ENCODE measurements around the gene MAEA.

The MAEA gene

DNA sequence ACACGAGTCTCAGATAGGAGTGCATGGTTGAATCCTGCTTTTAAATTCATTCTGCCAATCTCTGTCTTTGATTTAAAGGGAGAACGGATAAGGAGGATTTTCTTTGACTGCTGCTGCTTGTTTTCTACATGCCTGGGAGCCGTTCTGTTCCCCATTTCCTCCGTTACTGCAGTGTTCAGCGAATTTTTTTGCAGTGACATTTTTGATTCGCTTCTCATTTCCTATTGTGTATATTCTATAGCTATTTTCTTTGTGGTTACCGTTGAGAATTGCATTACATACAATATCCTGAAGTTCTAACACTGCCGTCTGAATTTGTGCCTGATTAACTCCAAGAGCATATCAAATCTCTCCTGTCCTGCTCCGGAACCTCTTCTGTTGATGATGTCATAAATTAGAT is 14.8 kb upstream of the MAEA start:
- Mint-ChIP-seq H3K9me3 (no peaks in the 10 kb centered on the region), H3K27ac (ENCODE audit: low read depth) (no peak overlapping the region), H3K4me1 (no peaks in the 10 kb centered on the region), H3K27me3 (no peaks in the 10 kb centered on the region), H3K36me3 (ENCODE audit: insufficient read depth) (peaks cover 2% of the 10 kb centered on the region), H3K4me3 (no peak overlapping the region)
- DNase-seq (ENCODE audit: low spot score in 2 of 2) (no peak), ATAC-seq (replicated peaks; ENCODE audit: extremely low read depth, poor library complexity, severe bottlenecking) (no peak)

DNA sequence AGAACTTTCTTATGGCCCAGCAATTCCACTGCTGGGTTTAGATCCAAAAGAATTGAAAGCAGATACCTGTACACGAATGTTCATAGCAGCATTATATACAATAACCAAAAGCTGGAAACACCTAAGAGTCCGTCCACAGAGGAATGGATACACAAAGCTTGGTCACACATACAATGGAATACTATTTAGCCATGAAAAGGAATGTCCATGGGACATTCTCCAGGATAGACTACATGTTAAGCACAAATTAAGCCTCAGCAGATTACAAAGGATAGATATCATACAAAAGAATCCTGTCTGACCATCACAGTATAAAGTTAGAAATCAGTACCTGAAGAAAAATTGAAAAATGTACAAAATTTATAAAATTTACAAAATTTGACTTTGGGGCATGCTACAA is 12.7 kb upstream of the MAEA start:
- H3K27me3 Mint-ChIP-seq: peaks cover 9% of the 10 kb centered on the region
- H3K27ac Mint-ChIP-seq (ENCODE audit: low read depth): no peak overlapping the region
- H3K9me3 Mint-ChIP-seq: no peaks in the 10 kb centered on the region
- DNase-seq (ENCODE audit: low spot score in 2 of 2) (no peak), ATAC-seq (replicated peaks; ENCODE audit: extremely low read depth, poor library complexity, severe bottlenecking) (no peak)
- H3K4me3 Mint-ChIP-seq: no peak overlapping the region
- no peaks in the 10 kb centered on the region for H3K4me1 Mint-ChIP-seq
- peaks cover 2% of the 10 kb centered on the region for H3K36me3 Mint-ChIP-seq (ENCODE audit: insufficient read depth)

DNA sequence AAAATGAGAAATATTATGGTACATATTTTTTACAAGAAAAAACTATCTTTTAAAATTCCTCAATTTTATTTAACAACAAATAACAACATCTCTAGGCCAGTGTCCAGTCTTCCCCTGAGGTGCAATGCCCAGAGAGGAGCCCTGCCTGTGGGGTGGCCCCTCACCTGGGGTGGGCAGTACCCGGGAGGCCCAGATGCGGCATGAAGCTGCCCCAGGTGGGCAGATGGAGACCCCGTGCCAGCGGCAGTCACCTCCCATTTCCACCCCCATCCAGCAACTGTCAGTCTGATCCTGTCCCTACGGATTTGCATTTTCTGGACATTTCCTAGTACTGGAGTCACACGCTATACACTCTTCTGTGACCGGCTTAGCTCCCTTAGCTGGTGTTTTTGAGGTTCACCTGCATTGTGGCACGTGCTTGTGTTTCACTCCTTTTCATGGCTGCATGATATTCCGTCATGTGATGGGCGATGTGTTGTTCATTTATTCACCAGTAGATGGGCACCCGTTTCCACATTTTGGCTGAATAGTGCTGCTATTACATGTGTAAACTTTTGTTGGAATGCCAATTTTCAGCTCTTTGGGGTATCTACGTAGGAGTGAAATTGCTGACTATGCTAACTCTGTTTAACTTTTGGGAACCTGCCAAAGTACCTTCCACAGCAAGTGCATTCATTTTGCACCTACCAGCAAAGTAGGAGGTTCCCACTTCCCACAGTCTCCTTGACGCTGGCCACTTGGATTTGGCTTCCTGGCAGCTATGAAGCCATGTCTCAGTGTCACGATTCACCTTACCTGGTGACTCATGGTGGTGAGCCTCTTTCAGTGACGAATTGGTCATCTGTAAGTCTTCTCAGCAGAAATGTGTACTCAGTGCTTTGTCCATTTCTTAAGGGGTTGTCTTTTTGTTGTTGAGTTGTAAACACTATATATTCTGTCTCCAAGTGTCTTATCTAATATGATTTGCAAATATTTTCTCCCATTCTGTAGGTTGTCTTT is 11.7 kb upstream of the MAEA start:
- DNase-seq (ENCODE audit: low spot score in 2 of 2) (no peak), ATAC-seq (replicated peaks; ENCODE audit: extremely low read depth, poor library complexity, severe bottlenecking) (no peak)
- Mint-ChIP-seq H3K36me3 (ENCODE audit: insufficient read depth) (peaks cover 4% of the 10 kb centered on the region), H3K4me1 (no peaks in the 10 kb centered on the region), H3K27ac (ENCODE audit: low read depth) (no peak overlapping the region), H3K27me3 (peaks cover 9% of the 10 kb centered on the region), H3K4me3 (no peak overlapping the region), H3K9me3 (no peaks in the 10 kb centered on the region)

DNA sequence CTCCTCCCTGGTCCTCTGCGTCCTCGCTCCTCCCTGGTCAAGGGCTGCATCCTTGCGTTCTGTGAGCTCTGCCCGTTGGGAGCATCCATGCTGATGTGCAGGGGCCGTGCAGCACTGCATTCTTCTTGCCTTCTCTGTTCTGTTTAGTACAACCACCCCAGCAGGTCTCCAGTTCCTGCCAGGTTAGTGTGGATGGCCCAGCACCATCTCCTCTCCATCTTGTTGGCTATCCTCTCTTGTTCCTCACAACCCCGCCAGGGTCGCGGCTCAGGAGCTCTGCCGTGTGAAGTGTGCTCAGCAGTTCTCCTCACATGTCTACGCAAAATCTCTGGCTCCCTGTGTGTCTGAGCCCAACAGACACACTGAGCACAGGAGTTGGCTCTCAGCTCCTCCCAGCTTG is 10.4 kb upstream of the MAEA start:
- Mint-ChIP-seq H3K27me3 (peaks cover 9% of the 10 kb centered on the region), H3K36me3 (ENCODE audit: insufficient read depth) (peaks cover 4% of the 10 kb centered on the region), H3K9me3 (no peaks in the 10 kb centered on the region), H3K4me1 (no peaks in the 10 kb centered on the region), H3K27ac (ENCODE audit: low read depth) (no peak overlapping the region), H3K4me3 (no peak overlapping the region)
- ATAC-seq (replicated peaks; ENCODE audit: extremely low read depth, poor library complexity, severe bottlenecking) (no peak), DNase-seq (ENCODE audit: low spot score in 2 of 2) (no peak)

DNA sequence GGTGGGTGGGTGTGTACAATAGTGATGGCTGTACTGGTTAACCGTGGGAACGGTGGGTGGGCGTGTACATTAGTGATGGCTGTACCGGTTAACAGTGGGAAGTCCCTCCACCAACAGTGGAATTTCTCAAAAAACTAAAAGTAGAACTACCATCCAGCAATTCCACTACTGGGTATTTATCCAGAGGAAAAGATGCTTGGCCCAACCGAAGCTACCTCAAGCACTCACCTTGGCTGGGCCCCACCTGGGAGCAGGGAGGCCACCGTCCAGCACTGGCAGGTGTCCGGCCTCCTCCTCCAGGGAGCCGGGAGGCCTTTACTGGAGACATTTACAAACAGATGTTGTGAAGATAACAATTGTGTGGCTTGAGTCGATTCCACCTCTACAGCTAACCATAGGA is 6.0 kb upstream of the MAEA start:
- no peak overlapping the region for H3K4me3 Mint-ChIP-seq
- no peak for DNase-seq (ENCODE audit: low spot score in 2 of 2)
- peaks cover 5% of the 10 kb centered on the region for H3K9me3 Mint-ChIP-seq
- peaks cover 2% of the 10 kb centered on the region for H3K36me3 Mint-ChIP-seq (ENCODE audit: insufficient read depth)
- H3K27ac Mint-ChIP-seq (ENCODE audit: low read depth): no peak overlapping the region
- peaks cover 9% of the 10 kb centered on the region for H3K27me3 Mint-ChIP-seq
- no peaks in the 10 kb centered on the region for H3K4me1 Mint-ChIP-seq
- no peak for ATAC-seq (replicated peaks; ENCODE audit: extremely low read depth, poor library complexity, severe bottlenecking)

DNA sequence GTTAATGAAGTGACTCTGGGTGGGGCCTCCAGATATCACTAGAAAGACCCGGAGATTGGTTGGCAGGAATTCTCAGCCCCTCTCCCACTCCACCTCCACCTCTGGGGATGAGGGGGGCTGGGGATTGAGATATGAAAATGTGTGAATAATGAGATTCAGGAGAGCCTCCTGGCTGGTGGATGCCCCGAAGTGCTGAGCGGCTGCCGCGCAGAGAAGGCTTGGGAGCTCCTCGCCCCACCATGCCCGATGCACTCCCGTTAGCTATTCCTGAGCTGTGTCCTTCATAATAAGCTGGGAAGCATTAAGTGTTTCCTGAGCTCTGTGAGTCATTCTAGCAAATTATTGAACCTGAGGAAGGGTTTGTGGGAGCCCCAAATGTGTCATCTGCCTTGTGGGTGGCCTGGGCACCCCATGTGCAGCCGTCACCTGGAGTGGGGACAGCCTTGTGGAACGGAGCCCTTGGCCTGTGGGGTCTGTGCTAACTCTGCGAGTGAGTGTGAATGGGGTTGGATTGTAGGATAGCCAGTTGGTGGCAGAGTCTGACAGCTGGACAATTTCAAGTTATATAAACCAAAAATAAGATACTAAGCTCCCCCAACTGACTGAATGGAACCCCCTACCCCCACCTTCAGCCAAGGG is 4.4 kb upstream of the MAEA start:
- DNase-seq (ENCODE audit: low spot score in 2 of 2): no peak
- ATAC-seq (replicated peaks; ENCODE audit: extremely low read depth, poor library complexity, severe bottlenecking): no peak
- Mint-ChIP-seq H3K27ac (ENCODE audit: low read depth) (no peak overlapping the region), H3K9me3 (peaks cover 5% of the 10 kb centered on the region), H3K4me3 (no peak overlapping the region), H3K27me3 (peaks cover 8% of the 10 kb centered on the region), H3K36me3 (ENCODE audit: insufficient read depth) (peaks cover 6% of the 10 kb centered on the region), H3K4me1 (peaks cover 1% of the 10 kb centered on the region)

DNA sequence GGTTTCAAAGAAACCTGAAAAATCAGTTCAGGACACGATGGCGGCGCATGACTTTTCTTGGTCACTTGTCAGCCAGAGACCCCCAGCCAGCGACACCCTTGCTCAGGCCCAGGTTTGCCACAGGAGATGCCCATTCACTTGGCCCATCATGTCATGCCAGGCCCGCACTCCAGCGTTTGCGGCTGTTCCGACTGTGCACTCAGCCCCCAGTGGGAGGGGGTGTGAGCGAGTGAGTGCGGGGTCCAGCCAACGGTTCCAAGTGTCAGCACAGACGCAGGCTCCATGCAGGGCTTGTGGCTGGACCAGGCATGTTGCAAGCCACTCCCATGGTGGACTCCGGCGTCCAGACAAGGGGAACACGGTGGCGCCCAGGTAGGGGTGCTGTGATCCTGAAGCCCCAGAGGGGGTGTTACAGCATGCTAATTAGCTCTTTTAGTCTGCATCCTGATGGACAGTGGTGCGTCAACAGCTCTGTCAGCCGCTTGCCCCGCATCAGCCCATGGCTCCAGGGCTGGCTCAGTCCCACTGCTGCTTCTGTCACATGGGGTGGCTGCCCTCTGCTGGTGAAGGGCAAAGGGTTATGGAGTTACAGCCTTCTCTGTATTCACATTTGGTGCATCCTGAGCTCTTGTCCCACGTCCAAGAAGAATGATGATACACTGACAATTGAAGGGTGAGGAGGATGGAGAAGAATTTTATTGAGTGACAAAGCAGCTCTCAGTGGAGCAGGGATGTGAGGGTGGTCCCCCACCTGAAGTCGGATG is 3.7 kb upstream of the MAEA start:
- no peak for ATAC-seq (replicated peaks; ENCODE audit: extremely low read depth, poor library complexity, severe bottlenecking)
- no peak overlapping the region for H3K27ac Mint-ChIP-seq (ENCODE audit: low read depth)
- peaks cover 6% of the 10 kb centered on the region for H3K36me3 Mint-ChIP-seq (ENCODE audit: insufficient read depth)
- DNase-seq (ENCODE audit: low spot score in 2 of 2): no peak
- H3K4me3 Mint-ChIP-seq: no peak overlapping the region
- peaks cover 8% of the 10 kb centered on the region for H3K4me1 Mint-ChIP-seq
- peaks cover 5% of the 10 kb centered on the region for H3K9me3 Mint-ChIP-seq
- H3K27me3 Mint-ChIP-seq: peaks cover 1% of the 10 kb centered on the region

DNA sequence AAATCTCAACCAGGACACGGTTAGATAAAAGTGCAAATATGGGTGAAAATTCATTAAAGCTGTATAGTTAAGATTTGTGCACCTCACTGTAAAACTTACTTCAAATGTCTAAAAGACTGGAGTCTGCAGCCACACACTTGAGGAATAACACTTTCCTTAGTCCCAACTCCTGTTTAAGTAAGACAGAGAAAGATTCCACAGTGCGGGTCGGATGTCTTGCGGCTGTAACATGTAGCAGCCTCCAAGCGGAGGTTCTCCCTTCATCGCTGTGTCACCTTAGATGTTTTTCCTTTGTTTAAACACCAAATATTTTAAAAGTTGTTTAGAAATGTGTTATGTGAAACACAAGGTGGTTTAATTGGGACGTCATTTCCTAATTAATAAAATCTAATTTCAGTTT is 905 bp upstream of the MAEA start:
- Mint-ChIP-seq H3K9me3 (peaks cover 5% of the 10 kb centered on the region), H3K27me3 (no peaks in the 10 kb centered on the region), H3K4me1 (peaks cover 31% of the 10 kb centered on the region), H3K4me3 (peak overlapping the region; percentile 87), H3K36me3 (ENCODE audit: insufficient read depth) (peaks cover 10% of the 10 kb centered on the region), H3K27ac (ENCODE audit: low read depth) (peak overlapping the region; percentile 85)
- no peak for DNase-seq (ENCODE audit: low spot score in 2 of 2)
- ATAC-seq (replicated peaks; ENCODE audit: extremely low read depth, poor library complexity, severe bottlenecking): no peak

DNA sequence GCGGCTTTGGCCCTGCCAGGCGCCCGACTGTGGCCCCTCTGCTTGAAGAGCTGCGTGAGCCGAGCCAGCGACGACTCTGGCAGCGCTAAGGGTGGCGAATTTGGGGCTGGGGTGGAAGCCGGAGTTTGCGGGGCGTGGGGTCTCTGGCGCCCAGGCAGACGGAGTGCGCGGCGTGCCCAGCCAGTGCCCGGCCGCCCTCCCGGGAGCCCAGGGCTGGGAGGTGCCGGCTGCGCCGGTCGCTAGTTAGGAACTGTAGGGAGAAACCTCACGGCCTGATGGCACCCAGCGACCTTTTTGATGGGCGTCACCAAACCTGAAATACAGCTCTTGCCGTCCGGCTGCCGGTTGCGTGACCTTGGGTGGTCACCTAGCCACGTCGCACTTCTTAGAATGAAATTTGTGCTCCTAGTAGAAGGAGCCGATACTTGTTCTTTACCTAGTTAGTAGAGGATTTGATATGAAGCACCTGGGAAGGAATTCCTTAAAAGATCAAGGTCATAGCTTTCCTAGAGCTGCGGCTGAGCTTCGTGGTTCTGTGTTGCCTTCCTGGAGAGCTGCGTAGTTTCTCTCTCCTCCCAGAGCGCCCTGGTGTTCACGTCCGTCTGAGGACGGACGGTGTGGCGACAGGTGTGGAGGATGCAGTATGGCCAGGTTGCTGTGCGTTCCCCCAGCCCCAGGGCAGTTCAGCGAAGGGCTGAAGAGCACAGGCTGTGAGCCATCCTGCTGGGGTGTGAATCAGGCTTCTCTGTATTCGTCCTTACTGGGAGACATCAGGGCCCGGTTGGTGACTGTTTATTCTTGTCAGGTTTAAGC is 680 bp downstream of the MAEA start:
- Mint-ChIP-seq H3K36me3 (ENCODE audit: insufficient read depth) (peaks cover 10% of the 10 kb centered on the region), H3K27ac (ENCODE audit: low read depth) (peak overlapping the region; percentile 85), H3K27me3 (no peaks in the 10 kb centered on the region), H3K9me3 (peaks cover 5% of the 10 kb centered on the region), H3K4me1 (peaks cover 41% of the 10 kb centered on the region), H3K4me3 (peak overlapping the region; percentile 87)
- ATAC-seq (replicated peaks; ENCODE audit: extremely low read depth, poor library complexity, severe bottlenecking): no peak
- DNase-seq (ENCODE audit: low spot score in 2 of 2): no peak

DNA sequence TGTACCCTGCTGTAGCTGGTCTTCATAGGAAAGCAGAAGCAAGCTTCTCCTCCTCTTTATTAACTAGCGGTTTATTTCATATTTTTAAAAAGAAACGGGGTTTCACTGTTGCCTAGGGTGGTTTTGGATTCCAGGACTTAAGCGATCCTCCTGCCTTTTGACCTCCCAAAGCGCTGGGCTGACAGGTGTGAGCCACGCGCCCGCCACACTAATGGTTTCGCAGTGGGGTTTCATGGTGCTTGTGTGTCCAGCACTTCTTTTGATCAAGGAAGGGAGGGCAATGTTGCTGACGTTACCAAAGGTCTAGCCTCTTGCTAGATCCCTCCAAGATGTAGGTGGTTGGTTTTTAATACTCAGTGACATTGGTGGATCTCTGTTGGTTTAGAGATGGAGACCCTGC is 1.4 kb downstream of the MAEA start:
- Mint-ChIP-seq H3K36me3 (ENCODE audit: insufficient read depth) (peaks cover 12% of the 10 kb centered on the region), H3K9me3 (peaks cover 4% of the 10 kb centered on the region), H3K4me1 (peaks cover 41% of the 10 kb centered on the region), H3K4me3 (peak overlapping the region; percentile 87), H3K27me3 (no peaks in the 10 kb centered on the region), H3K27ac (ENCODE audit: low read depth) (peak overlapping the region; percentile 85)
- DNase-seq (ENCODE audit: low spot score in 2 of 2) (no peak), ATAC-seq (replicated peaks; ENCODE audit: extremely low read depth, poor library complexity, severe bottlenecking) (no peak)

DNA sequence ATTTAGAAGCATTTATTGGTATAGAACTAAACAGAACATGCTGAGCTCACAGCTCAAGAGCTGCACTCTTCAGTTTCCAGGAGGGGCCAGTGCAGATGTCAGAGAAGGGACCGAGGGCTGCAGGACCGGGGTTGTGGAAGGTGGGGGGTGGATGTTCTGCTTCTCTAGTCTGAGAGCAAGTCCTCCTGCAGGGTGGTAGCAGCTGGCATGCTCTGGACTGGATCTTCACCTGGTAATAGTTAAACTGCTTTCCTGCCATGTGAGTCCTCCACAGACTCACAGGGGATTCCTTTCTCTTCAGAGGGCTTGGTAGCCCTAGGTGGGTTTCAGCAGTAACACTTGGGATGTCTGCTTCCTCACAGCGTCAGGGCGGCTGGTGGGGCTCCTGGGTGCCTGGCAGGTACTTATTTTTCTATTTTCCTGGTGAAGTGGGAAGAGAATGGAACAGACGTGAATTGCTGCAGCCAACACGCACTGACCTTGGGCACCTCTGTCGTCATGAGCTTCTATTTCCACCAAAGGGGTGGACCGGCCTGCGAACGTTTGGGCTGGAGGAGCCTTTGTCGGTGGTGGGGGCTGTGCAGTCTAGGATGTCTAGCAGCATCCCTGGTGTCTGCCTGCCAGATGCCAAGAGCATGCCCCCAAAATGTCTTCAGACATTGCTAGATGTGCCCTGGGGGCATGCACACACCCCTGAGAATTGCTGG is 2.5 kb downstream of the MAEA start:
- no peaks in the 10 kb centered on the region for H3K27me3 Mint-ChIP-seq
- DNase-seq (ENCODE audit: low spot score in 2 of 2) (no peak), ATAC-seq (replicated peaks; ENCODE audit: extremely low read depth, poor library complexity, severe bottlenecking) (no peak)
- H3K9me3 Mint-ChIP-seq: no peaks in the 10 kb centered on the region
- peak overlapping the region; percentile 87 for H3K4me3 Mint-ChIP-seq
- peaks cover 51% of the 10 kb centered on the region for H3K4me1 Mint-ChIP-seq
- H3K36me3 Mint-ChIP-seq (ENCODE audit: insufficient read depth): peaks cover 12% of the 10 kb centered on the region
- peak overlapping the region; percentile 85 for H3K27ac Mint-ChIP-seq (ENCODE audit: low read depth)
